Loucy (cell line): ENCODE measurements around the gene S100A8.

ENCODE experiments used
- CTCF ChIP-seq: fragments of 200-600 bp; sonication (generic); conservative IDR thresholded peaks from 2 replicates; pipeline ENCODE4 v1.5.1; 2014; ENCODE audit warnings: mild to moderate bottlenecking, antibody characterized with exemption, low read length
- EZH2phosphoT487 ChIP-seq: fragments of 200-600 bp; IDR thresholded peaks from 2 replicates; pipeline ENCODE4 v1.6.1; 2018; ENCODE audit warnings: antibody characterized with exemption, mild to moderate bottlenecking, moderate library complexity, borderline replicate concordance

DNA sequence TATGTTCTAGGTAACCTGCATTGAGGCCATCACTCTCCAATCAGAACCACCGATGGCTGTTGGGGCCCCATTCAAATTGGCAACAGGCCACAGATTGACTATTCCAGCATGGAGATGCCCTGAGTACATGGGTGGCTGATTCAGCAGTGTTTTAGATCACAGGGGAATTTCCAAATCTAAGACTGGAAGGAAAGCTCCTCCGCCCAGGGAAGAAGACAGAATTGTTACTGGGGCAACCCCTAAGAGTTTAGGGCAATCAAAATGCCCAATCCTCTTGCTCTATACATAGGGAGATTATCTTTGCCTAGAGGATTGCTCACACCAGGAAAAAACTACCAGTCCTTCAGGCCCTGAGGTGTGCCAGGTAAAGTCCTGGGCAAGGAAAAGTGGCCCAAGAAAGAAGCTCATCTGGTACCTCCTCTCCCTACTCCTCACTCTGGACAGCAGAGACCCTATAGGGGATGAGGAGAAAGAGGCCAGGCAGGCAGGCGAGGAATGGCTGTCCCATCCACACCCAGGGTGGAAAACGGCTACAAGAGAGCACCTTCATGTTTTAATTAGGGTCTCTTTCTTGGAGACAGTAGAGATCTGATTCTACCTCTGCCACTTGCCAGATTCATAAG lies 5.8 kb downstream of the S100A8 start:
- TF ChIP-seq CTCF (no peak), EZH2phosphoT487 (no peak)
